ENCODE measurements around the gene TFDP1.

TFDP1 gene

DNA sequence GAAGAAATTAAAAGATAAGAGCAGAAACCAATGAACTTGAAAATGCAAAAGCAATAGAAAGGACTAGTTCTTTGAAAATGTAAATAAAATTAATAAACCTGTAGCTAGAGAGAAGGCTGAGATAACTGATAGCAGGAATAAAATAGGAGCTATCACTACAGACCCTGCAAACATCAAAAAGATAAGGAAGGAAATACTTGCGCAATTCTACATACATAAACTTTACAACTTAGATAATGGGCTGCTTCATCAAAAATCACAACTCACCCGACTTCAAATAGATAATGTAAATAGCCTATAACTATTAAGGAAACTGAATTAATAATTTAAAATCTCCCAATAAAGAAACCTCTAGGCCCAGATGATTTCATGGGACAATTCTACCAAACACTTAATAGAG lies 77.0 kb downstream of the TFDP1 start:
- H3K9me3 ChIP-seq (ENCODE audit: control insufficient read depth, low read length): peaks cover 4% of the 10 kb centered on the region
- H3K27me3 ChIP-seq (replicated peaks; ENCODE audit: control insufficient read depth, insufficient read depth, low read length, poor library complexity, severe bottlenecking): no peaks in the 10 kb centered on the region
- H3K4me1 ChIP-seq (ENCODE audit: control insufficient read depth, insufficient read depth, low read length, poor library complexity, severe bottlenecking): no peaks in the 10 kb centered on the region
- no peak overlapping the region for H3K4me3 ChIP-seq (ENCODE audit: insufficient read depth, low read depth, low read length, poor library complexity, severe bottlenecking)
- H3K27ac ChIP-seq (ENCODE audit: insufficient read depth, low read length, poor library complexity, severe bottlenecking): no peak overlapping the region
- DNase-seq: no peak
- H3K36me3 ChIP-seq (ENCODE audit: control insufficient read depth, insufficient read depth, low read length): no peaks in the 10 kb centered on the region

DNA sequence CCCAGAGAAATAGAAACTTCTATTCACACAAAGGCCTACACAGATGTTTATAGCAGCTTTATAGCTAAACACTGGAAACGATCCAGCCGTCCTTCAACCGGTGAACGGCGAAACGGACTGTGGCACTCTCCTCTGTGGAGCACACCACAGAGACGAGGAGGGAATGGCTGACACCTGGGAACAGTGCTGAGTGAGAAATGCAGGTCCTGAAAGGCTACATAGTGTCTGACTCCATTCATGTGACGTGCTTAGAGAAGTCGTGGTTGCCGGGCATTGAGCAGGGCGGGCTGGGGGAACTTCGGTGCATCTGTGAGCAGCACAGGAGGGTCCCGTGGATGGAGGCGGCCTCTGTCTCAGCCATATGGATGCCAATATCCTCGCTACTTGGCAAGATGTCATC lies 79.4 kb downstream of the TFDP1 start:
- Histone ChIP-seq H3K27me3 (replicated peaks; ENCODE audit: control insufficient read depth, insufficient read depth, low read length, poor library complexity, severe bottlenecking) (no peaks in the 10 kb centered on the region), H3K9me3 (ENCODE audit: control insufficient read depth, low read length) (peaks cover 4% of the 10 kb centered on the region), H3K36me3 (ENCODE audit: control insufficient read depth, insufficient read depth, low read length) (no peaks in the 10 kb centered on the region), H3K27ac (ENCODE audit: insufficient read depth, low read length, poor library complexity, severe bottlenecking) (no peak overlapping the region), H3K4me1 (ENCODE audit: control insufficient read depth, insufficient read depth, low read length, poor library complexity, severe bottlenecking) (no peaks in the 10 kb centered on the region), H3K4me3 (ENCODE audit: insufficient read depth, low read depth, low read length, poor library complexity, severe bottlenecking) (no peak overlapping the region)
- DNase-seq: no peak

DNA sequence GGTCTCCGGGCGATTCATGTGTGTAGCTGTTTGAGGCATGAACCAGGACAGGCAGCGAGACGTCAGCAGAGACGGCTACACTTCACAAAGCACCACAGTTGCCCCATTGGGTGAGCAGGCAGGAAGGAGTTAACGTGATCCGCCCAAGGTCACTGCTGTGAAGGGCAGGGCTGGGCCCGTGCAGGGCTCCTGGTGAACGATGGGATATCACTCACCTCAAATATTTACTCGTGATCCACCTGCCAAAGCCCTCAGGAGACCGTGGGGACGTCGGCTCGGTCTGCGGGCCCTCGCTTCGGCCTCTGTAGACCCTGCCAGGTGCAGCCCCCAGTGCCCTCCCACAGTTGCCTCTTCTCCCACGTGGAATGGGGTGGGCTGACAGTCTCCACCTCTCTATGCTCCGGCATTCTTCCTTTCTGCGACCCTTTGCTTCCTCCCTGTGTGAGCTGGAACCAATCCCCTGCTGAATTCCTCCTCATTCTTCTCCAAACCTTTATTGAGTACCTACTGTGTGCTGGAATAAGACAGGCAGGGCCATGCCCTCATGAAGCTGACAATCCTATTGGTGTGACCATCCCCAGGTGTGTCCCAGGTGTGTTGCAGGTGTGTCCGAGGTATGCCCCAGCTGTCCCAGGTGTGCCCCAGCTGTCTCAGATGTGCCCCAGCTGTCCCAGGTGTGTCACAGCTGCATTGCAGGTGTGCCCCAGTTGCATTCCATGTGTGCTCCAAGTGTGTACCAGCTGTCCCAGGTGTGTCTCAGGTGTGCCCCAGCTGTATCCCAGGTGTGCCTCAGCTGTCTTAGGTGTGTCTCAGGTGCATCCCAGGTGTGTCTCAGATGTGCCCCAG lies 80.4 kb downstream of the TFDP1 start:
- H3K36me3 ChIP-seq (ENCODE audit: control insufficient read depth, insufficient read depth, low read length): no peaks in the 10 kb centered on the region
- H3K4me1 ChIP-seq (ENCODE audit: control insufficient read depth, insufficient read depth, low read length, poor library complexity, severe bottlenecking): no peaks in the 10 kb centered on the region
- H3K9me3 ChIP-seq (ENCODE audit: control insufficient read depth, low read length): peaks cover 4% of the 10 kb centered on the region
- H3K27me3 ChIP-seq (replicated peaks; ENCODE audit: control insufficient read depth, insufficient read depth, low read length, poor library complexity, severe bottlenecking): no peaks in the 10 kb centered on the region
- DNase-seq: no peak
- H3K4me3 ChIP-seq (ENCODE audit: insufficient read depth, low read depth, low read length, poor library complexity, severe bottlenecking): no peak overlapping the region
- no peak overlapping the region for H3K27ac ChIP-seq (ENCODE audit: insufficient read depth, low read length, poor library complexity, severe bottlenecking)

DNA sequence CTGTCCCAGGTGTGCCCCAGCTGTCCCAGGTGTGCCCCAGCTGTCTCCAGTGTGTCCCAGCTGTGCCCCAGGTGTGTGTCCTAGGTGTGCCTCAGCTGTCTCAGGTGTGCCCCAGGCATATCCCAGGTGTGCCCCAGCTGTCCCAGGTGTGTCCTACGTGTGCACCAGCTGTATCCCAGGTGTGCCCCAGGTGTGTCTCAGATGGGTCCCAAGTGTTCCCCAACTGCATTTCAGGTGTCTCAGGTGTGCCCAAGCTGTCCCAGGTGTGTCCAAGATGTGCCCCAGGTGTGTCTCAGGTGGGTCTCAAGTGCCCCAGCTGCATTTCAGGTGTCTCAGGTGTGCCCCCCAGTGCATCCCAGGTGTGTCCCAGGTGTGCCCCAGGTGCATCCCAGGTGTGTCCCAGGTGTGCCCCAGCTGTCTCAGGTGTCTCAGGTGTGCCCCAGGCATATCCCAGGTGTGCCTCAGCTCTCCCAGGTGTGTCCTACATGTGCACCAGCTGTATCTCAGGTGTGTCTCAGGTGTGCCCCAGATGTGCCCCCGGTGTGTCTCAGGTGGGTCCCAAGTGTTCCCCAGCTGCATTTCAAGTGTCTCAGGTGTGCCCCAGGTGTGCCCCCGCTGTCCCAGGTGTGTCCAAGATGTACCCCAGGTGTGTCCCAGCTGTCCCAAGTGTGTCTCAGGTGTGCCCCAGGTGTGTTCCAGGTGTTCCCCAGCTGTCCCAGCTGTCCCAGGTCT lies 81.2 kb downstream of the TFDP1 start:
- Histone ChIP-seq H3K36me3 (ENCODE audit: control insufficient read depth, insufficient read depth, low read length) (no peaks in the 10 kb centered on the region), H3K9me3 (ENCODE audit: control insufficient read depth, low read length) (peaks cover 3% of the 10 kb centered on the region), H3K27me3 (replicated peaks; ENCODE audit: control insufficient read depth, insufficient read depth, low read length, poor library complexity, severe bottlenecking) (no peaks in the 10 kb centered on the region), H3K4me3 (ENCODE audit: insufficient read depth, low read depth, low read length, poor library complexity, severe bottlenecking) (no peak overlapping the region), H3K27ac (ENCODE audit: insufficient read depth, low read length, poor library complexity, severe bottlenecking) (no peak overlapping the region), H3K4me1 (ENCODE audit: control insufficient read depth, insufficient read depth, low read length, poor library complexity, severe bottlenecking) (no peaks in the 10 kb centered on the region)
- no peak for DNase-seq

DNA sequence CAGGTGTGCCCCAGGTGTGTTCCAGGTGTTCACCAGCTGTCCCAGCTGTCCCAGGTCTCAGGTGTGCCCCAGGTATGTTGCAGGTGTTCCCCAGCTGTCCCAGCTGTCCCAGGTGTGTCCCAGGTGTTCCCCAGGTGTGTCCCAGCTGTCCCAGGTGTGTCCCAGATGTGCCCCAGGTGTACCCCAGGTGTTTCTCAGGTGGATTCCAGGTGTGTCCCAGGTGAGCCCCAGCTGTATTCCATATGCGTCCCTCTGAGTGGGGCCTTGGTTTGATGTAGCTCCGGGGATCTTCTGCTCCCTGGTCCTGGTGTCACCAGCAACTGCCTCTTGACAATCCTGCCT lies 81.7 kb downstream of the TFDP1 start:
- no peak overlapping the region for H3K27ac ChIP-seq (ENCODE audit: insufficient read depth, low read length, poor library complexity, severe bottlenecking)
- H3K36me3 ChIP-seq (ENCODE audit: control insufficient read depth, insufficient read depth, low read length): no peaks in the 10 kb centered on the region
- H3K4me3 ChIP-seq (ENCODE audit: insufficient read depth, low read depth, low read length, poor library complexity, severe bottlenecking): no peak overlapping the region
- H3K4me1 ChIP-seq (ENCODE audit: control insufficient read depth, insufficient read depth, low read length, poor library complexity, severe bottlenecking): no peaks in the 10 kb centered on the region
- H3K27me3 ChIP-seq (replicated peaks; ENCODE audit: control insufficient read depth, insufficient read depth, low read length, poor library complexity, severe bottlenecking): no peaks in the 10 kb centered on the region
- DNase-seq: no peak
- no peaks in the 10 kb centered on the region for H3K9me3 ChIP-seq (ENCODE audit: control insufficient read depth, low read length)

DNA sequence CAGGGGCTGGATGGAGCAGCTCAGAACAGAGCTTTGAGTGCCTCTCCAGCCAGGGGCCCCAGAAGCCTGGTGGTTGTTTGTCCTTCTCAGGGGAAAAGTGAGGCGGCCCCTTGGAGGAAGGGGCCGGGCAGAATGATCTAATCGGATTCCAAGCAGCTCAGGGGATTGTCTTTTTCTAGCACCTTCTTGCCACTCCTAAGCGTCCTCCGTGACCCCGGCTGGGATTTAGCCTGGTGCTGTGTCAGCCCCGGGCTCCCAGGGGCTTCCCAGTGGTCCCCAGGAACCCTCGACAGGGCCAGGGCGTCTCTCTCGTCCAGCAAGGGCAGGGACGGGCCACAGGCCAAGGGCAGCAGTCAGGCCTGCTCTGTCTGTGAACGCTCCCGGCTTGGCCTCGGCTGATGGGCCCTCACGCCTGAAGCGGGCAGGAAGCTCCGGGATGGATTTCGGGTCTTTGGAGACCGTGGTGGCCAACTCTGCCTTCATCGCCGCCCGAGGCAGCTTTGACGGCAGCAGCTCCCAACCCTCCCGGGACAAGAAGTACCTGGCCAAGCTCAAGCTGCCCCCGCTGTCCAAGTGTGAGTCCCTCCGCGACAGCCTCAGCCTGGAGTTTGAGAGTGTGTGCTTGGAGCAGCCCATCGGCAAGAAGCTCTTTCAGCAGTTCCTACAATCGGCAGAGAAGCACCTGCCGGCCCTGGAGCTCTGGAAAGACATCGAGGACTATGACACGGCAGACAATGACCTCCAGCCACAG lies 82.6 kb downstream of the TFDP1 start, which contains the start of gene GRK1:
Gene GRK1, plus strand, starts transcription at position 269 of the 751 bp plus-strand sequence. Its CDS starts 168 bp downstream, at position 437.
- Histone ChIP-seq H3K27me3 (replicated peaks; ENCODE audit: control insufficient read depth, insufficient read depth, low read length, poor library complexity, severe bottlenecking) (no peaks in the 10 kb centered on the region), H3K4me1 (ENCODE audit: control insufficient read depth, insufficient read depth, low read length, poor library complexity, severe bottlenecking) (no peaks in the 10 kb centered on the region)
- no peak for DNase-seq

DNA sequence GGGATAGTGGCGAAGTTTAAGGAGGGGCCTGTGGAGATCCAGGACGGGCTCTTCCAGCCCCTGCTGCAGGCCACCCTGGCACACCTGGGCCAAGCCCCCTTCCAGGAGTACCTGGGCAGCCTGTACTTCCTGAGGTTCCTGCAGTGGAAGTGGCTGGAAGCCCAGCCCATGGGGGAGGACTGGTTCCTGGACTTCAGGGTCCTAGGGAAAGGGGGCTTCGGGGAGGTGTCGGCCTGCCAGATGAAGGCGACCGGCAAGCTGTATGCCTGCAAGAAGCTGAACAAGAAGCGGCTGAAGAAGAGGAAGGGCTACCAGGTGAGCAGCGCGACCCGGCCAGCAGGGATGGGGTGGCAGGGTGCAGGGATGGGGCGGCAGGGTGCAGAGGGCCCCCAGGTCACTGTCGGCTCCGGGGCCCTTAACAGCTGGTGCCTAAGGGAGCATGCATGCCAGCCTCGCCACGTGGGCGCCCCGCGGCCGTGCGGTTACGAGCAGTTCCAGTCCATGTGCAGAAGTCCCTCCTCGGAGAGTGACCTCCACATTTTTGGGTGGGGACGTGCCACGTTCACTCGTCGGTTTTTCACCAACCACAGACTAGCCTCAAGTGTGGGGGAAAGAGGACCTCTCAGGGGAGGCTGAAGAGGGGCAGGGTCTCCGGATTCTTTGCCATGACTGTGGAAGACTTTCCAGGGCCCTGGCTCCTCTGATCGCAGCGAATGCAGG lies 83.4 kb downstream of the TFDP1 start:
- no peak for DNase-seq
- Histone ChIP-seq H3K4me1 (ENCODE audit: control insufficient read depth, insufficient read depth, low read length, poor library complexity, severe bottlenecking) (no peaks in the 10 kb centered on the region), H3K27ac (ENCODE audit: insufficient read depth, low read length, poor library complexity, severe bottlenecking) (no peak overlapping the region), H3K4me3 (ENCODE audit: insufficient read depth, low read depth, low read length, poor library complexity, severe bottlenecking) (no peak overlapping the region), H3K36me3 (ENCODE audit: control insufficient read depth, insufficient read depth, low read length) (no peaks in the 10 kb centered on the region), H3K9me3 (ENCODE audit: control insufficient read depth, low read length) (no peaks in the 10 kb centered on the region), H3K27me3 (replicated peaks; ENCODE audit: control insufficient read depth, insufficient read depth, low read length, poor library complexity, severe bottlenecking) (no peaks in the 10 kb centered on the region)

More for the DNA sequence above, 82.6 kb downstream of the TFDP1 start, which contains the start of gene GRK1:
- Histone ChIP-seq H3K9me3 (ENCODE audit: control insufficient read depth, low read length) (no peaks in the 10 kb centered on the region), H3K27ac (ENCODE audit: insufficient read depth, low read length, poor library complexity, severe bottlenecking) (no peak within 1 kb of the TSS), H3K4me3 (ENCODE audit: insufficient read depth, low read depth, low read length, poor library complexity, severe bottlenecking) (no peak within 1 kb of the TSS), H3K36me3 (ENCODE audit: control insufficient read depth, insufficient read depth, low read length) (no peaks in the 10 kb centered on the region)

DNA sequence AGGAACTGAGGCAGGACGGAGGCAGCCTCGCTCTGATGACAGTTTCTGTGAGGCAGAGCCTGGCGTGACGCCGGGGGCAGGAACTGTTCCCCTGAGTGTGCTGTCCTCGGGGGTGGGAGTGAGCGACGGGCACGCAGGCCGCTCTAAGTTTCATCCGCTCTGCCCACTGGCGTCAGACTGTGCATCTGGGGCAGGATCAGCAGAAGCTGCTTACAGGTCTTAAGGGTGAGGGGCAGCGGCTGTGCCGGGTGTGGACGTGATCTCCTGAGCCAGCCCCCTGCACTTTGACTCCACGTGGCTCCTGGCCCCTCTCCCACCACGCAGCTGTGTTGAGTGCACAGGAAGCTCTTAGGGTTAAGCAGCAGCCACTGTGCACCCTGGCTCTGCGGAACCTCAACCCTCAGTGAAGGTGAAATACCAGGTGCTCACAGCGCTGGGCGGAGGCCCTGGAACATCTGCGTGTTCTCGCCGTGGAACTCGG lies 84.0 kb downstream of the TFDP1 start:
- no peaks in the 10 kb centered on the region for H3K36me3 ChIP-seq (ENCODE audit: control insufficient read depth, insufficient read depth, low read length)
- H3K9me3 ChIP-seq (ENCODE audit: control insufficient read depth, low read length): no peaks in the 10 kb centered on the region
- no peak for DNase-seq
- no peaks in the 10 kb centered on the region for H3K27me3 ChIP-seq (replicated peaks; ENCODE audit: control insufficient read depth, insufficient read depth, low read length, poor library complexity, severe bottlenecking)
- no peak overlapping the region for H3K27ac ChIP-seq (ENCODE audit: insufficient read depth, low read length, poor library complexity, severe bottlenecking)
- H3K4me3 ChIP-seq (ENCODE audit: insufficient read depth, low read depth, low read length, poor library complexity, severe bottlenecking): no peak overlapping the region
- H3K4me1 ChIP-seq (ENCODE audit: control insufficient read depth, insufficient read depth, low read length, poor library complexity, severe bottlenecking): no peaks in the 10 kb centered on the region

DNA sequence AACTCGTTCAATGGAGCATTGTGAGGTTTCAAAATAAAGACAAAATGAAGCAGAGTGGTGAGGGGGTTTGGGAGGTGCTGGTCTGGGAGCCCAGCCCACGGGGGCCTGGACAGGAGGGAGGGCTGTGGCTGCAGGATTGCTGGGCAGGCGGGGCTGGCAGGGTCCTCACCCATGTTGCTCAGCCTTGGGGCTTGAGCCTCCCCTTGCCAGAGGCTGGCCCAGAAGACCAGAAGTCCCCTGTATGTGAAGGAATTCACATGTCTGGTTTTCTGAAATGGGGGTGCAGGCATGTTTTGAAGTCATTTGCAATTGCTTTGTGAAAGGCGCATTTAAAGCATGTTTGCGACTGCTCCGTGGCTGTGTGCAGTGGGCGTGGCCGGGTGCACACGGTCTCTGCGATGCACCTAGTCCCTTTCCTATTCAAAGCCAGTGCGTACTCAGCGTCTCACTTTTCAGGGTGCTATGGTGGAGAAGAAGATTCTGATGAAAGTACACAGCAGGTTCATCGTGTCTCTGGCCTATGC lies 84.7 kb downstream of the TFDP1 start:
- DNase-seq: no peak
- Histone ChIP-seq H3K27me3 (replicated peaks; ENCODE audit: control insufficient read depth, insufficient read depth, low read length, poor library complexity, severe bottlenecking) (no peaks in the 10 kb centered on the region), H3K9me3 (ENCODE audit: control insufficient read depth, low read length) (no peaks in the 10 kb centered on the region), H3K4me3 (ENCODE audit: insufficient read depth, low read depth, low read length, poor library complexity, severe bottlenecking) (no peak overlapping the region), H3K4me1 (ENCODE audit: control insufficient read depth, insufficient read depth, low read length, poor library complexity, severe bottlenecking) (no peaks in the 10 kb centered on the region), H3K36me3 (ENCODE audit: control insufficient read depth, insufficient read depth, low read length) (no peaks in the 10 kb centered on the region), H3K27ac (ENCODE audit: insufficient read depth, low read length, poor library complexity, severe bottlenecking) (no peak overlapping the region)
